ENCODE results near the gene SNAPIN. TPM values are rescaled to one million over a fixed set of nuclear protein-coding genes. Genes with fewer than 3 reads are reported as not detected.

SNAPIN gene
- total RNA-seq, 4 donors from 2014 or later, result 58.9 to 77.4 (median 69.4) TPM

GRCh38 chr1:153633161-153633753 lies 25.2 kb upstream of the SNAPIN start:
- Histone ChIP-seq H3K36me3 (peaks cover 0 to 31% of the 10 kb centered on the region in 2 donors), H3K4me1 (peaks cover 0 to 59% (median 9%) of the 10 kb centered on the region in 3 donors), H3K27ac (peak overlapping the region; percentile 32 to 100 (median 97)), H3K4me3 (peak overlapping the region in 1 of 2 donors; percentile 93), H3K27me3 (no peaks in the 10 kb centered on the region), H3K9me3 (no peaks in the 10 kb centered on the region)
- ATAC-seq, result peak; percentile 46
- WGBS, 2 donors (ENCODE audit: low coverage in 1 of 2), result 54 to 64% methylated on average over 8 to 12 of the region's 18 CpGs
- TF ChIP-seq EP300 (IDR thresholded peaks at IDR 0.05) (no peak), POLR2AphosphoS5 (IDR thresholded peaks at IDR 0.05) (no peak), POLR2A (IDR thresholded peaks at IDR 0.05) (no peak), CTCF (IDR thresholded peaks at IDR 0.05) (no peak)

GRCh38 chr1:153633754-153634665 lies 24.5 kb upstream of the SNAPIN start, which contains the start of gene CHTOP:
Gene CHTOP, plus strand, starts transcription at chr1:153634066. Its CDS starts 2,523 bp downstream, at chr1:153636589.
- no peaks in the 10 kb centered on the region for H3K27me3 ChIP-seq
- no peaks in the 10 kb centered on the region for H3K9me3 ChIP-seq
- peak within 1 kb of the TSS; percentile 48 to 93 for H3K4me3 ChIP-seq
- TF ChIP-seq POLR2A (IDR thresholded peaks at IDR 0.05) (peak; percentile 51 to 62), CTCF (IDR thresholded peaks at IDR 0.05) (peak in 3 of 4 experiments; percentile 14 to 44 (median 43)), POLR2AphosphoS5 (IDR thresholded peaks at IDR 0.05) (peak; percentile 73), EP300 (IDR thresholded peaks at IDR 0.05) (no peak)
- WGBS, 2 donors (ENCODE audit: low coverage in 1 of 2), result 0 to 1% methylated on average over 11 to 19 of the region's 65 CpGs
- H3K36me3 ChIP-seq, result peaks cover 0 to 39% of the 10 kb centered on the region in 2 donors
- ATAC-seq, result peak; percentile 97
- peaks cover 0 to 56% (median 9%) of the 10 kb centered on the region in 3 donors for H3K4me1 ChIP-seq
- peak within 1 kb of the TSS; percentile 84 to 100 (median 97) for H3K27ac ChIP-seq

GRCh38 chr1:153635872-153636271 lies 22.6 kb upstream of the SNAPIN start:
- 82 to 84% methylated on average over 6 of the region's 7 CpGs for WGBS, 2 donors (ENCODE audit: low coverage in 1 of 2)
- Histone ChIP-seq H3K9me3 (no peaks in the 10 kb centered on the region), H3K4me3 (peak overlapping the region in 1 of 2 donors; percentile 93), H3K27me3 (no peaks in the 10 kb centered on the region), H3K4me1 (peaks cover 0 to 70% (median 9%) of the 10 kb centered on the region in 3 donors), H3K36me3 (peaks cover 0 to 57% of the 10 kb centered on the region in 2 donors), H3K27ac (peak overlapping the region in 2 of 4 donors; percentile 100)
- ATAC-seq, result no peak
- no peak for TF ChIP-seq CTCF (IDR thresholded peaks at IDR 0.05)
- no peak for TF ChIP-seq POLR2A (IDR thresholded peaks at IDR 0.05)
- TF ChIP-seq POLR2AphosphoS5 (IDR thresholded peaks at IDR 0.05), result no peak
- no peak for TF ChIP-seq EP300 (IDR thresholded peaks at IDR 0.05)

- Histone ChIP-seq H3K4me1 (peaks cover 0 to 75% (median 9%) of the 10 kb centered on the region in 3 donors), H3K4me3 (no peak overlapping the region), H3K36me3 (peaks cover 0 to 62% of the 10 kb centered on the region in 2 donors), H3K27me3 (no peaks in the 10 kb centered on the region), H3K27ac (no peak overlapping the region), H3K9me3 (no peaks in the 10 kb centered on the region)
- 80 to 92% methylated on average over 7 to 9 of the region's 9 CpGs for WGBS, 2 donors (ENCODE audit: low coverage in 1 of 2)
- no peak for ATAC-seq
- TF ChIP-seq EP300 (IDR thresholded peaks at IDR 0.05) (no peak), CTCF (IDR thresholded peaks at IDR 0.05) (no peak), POLR2AphosphoS5 (IDR thresholded peaks at IDR 0.05) (no peak), POLR2A (IDR thresholded peaks at IDR 0.05) (no peak)
Measured at GRCh38 chr1:153636312-153636711, 22.2 kb upstream of the SNAPIN start.

Data from gastroesophageal sphincter (tissue), 4 donors.